Measurements from ENCODE around the gene B3GALNT2.

The B3GALNT2 gene

DNA sequence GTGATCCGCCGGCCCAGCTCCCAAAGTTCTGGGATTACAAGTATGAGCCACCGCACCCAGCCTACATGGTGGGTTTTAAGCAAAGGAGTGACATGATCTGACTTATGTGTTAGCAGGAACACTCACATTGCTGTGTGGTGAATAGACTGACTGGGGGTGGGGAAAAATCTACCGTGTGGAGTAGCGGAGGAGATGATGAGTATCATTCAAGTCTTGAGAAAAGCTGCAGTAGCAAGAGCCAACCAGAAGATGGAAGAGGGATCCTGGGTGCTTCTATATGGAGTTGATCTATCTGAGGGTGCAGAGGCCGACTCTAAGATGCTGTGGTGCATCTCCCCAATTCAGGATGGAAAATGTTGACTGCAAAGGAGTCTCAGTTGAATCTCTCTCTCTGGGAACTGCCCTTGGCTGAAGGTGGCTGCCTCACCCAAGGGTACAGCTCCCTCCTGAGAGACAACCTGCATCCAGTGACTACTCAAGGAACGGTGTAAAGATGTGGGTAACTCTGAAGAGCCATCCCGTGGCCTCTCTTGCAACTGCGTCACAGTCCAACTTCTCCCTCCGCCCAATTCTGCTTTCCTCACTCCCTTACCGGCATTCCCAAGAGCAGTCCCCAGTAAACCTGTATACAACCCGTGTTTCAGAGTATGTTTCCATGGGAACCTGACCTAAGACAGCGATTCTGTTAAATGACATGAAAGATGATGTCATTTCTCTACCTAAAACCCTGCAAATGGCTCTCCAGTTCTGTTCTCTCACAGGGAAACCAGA is 7.4 kb upstream of the B3GALNT2 start (continued):
- TF ChIP-seq WT1 (tag by site-specific recombination; IDR thresholded peaks at IDR 0.05) (no peak), ZNF423 (tag by site-specific recombination; IDR thresholded peaks at IDR 0.05) (no peak), ZNF777 (tag by site-specific recombination; IDR thresholded peaks at IDR 0.05; ENCODE audit: borderline replicate concordance) (no peak), RBAK (tag by site-specific recombination; IDR thresholded peaks at IDR 0.05) (no peak), ZSCAN30 (tag by site-specific recombination; IDR thresholded peaks at IDR 0.05) (no peak), ZNF560 (tag by site-specific recombination; IDR thresholded peaks at IDR 0.05; ENCODE audit: borderline replicate concordance) (no peak), ZNF221 (tag by site-specific recombination; IDR thresholded peaks at IDR 0.05; ENCODE audit: borderline replicate concordance) (no peak), ZBTB21 (tag by site-specific recombination; IDR thresholded peaks at IDR 0.05) (peak; percentile 79), ZNF2 (tag by site-specific recombination; IDR thresholded peaks at IDR 0.05) (peak; percentile 70; the same call in 1 of the 2 replicates), BCL11A (tag by site-specific recombination; IDR thresholded peaks at IDR 0.05; ENCODE audit: low read depth) (no peak), ZBTB48 (tag by site-specific recombination; IDR thresholded peaks at IDR 0.05) (peak; percentile 83), ZNF394 (tag by site-specific recombination; IDR thresholded peaks at IDR 0.05; ENCODE audit: borderline replicate concordance) (no peak)
- TF ChIP-seq, protein P1, sequence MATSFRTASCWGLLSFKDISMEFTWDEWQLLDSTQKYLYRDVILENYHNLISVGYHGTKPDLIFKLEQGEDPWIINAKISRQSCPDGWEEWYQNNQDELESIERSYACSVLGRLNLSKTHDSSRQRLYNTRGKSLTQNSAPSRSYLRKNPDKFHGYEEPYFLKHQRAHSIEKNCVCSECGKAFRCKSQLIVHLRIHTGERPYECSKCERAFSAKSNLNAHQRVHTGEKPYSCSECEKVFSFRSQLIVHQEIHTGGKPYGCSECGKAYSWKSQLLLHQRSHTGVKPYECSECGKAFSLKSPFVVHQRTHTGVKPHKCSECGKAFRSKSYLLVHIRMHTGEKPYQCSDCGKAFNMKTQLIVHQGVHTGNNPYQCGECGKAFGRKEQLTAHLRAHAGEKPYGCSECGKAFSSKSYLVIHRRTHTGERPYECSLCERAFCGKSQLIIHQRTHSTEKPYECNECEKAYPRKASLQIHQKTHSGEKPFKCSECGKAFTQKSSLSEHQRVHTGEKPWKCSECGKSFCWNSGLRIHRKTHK (tag by site-specific recombination; IDR thresholded peaks at IDR 0.05) = no peak
- TF ChIP-seq, protein P2, sequence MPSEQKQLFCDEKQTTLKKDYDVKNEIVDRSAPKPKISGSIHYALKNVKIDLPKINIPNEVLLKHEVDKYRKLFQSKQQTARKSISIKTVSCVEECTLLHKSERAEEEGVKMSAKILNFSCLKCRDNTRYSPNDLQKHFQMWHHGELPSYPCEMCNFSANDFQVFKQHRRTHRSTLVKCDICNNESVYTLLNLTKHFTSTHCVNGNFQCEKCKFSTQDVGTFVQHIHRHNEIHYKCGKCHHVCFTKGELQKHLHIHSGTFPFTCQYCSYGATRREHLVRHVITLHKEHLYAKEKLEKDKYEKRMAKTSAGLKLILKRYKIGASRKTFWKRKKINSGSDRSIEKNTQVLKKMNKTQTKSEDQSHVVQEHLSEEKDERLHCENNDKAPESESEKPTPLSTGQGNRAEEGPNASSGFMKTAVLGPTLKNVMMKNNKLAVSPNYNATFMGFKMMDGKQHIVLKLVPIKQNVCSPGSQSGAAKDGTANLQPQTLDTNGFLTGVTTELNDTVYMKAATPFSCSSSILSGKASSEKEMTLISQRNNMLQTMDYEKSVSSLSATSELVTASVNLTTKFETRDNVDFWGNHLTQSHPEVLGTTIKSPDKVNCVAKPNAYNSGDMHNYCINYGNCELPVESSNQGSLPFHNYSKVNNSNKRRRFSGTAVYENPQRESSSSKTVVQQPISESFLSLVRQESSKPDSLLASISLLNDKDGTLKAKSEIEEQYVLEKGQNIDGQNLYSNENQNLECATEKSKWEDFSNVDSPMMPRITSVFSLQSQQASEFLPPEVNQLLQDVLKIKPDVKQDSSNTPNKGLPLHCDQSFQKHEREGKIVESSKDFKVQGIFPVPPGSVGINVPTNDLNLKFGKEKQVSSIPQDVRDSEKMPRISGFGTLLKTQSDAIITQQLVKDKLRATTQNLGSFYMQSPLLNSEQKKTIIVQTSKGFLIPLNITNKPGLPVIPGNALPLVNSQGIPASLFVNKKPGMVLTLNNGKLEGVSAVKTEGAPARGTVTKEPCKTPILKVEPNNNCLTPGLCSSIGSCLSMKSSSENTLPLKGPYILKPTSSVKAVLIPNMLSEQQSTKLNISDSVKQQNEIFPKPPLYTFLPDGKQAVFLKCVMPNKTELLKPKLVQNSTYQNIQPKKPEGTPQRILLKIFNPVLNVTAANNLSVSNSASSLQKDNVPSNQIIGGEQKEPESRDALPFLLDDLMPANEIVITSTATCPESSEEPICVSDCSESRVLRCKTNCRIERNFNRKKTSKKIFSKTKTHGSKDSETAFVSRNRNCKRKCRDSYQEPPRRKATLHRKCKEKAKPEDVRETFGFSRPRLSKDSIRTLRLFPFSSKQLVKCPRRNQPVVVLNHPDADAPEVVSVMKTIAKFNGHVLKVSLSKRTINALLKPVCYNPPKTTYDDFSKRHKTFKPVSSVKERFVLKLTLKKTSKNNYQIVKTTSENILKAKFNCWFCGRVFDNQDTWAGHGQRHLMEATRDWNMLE (tag by site-specific recombination; conservative IDR thresholded peaks at IDR 0.05; ENCODE audit: low read depth) = no peak

DNA sequence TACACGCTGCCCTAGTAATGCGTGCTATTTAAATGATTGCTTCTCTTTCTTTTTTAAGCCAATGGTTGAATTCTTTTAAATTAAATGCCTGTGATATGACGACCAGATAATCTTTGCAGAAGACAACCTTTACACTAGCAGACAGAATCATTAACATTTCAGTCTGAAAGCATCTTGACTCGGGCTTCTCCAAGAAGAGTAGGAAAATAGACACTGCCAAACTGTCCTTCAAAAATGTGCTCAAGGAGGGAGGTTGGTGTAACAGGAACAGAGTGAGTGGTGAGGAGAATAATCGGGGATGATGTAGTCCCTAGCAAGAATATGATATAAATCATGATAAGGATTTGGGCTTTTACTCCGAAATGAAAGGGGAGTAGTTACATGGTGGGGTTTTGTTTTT is 6.6 kb upstream of the B3GALNT2 start:
- H3K4me1 ChIP-seq (ENCODE audit: control insufficient read depth, insufficient read depth, low read length) = no peaks in the 10 kb centered on the region
- TF ChIP-seq ZNF600 (tag by site-specific recombination; IDR thresholded peaks at IDR 0.05) = 0 out of 2 replicates have a peak, but pooled peaks have one; percentile 18
- TF ChIP-seq ZNF701 (tag by site-specific recombination; IDR thresholded peaks at IDR 0.05) = no peak
- TF ChIP-seq ZNF664 (tag by site-specific recombination; IDR thresholded peaks at IDR 0.05) = no peak
- no peak overlapping the region for H3K27ac ChIP-seq (ENCODE audit: extremely low read depth, low read depth, low read length)
- H3K9me3 ChIP-seq (ENCODE audit: control insufficient read depth, insufficient read depth, low read depth, low read length) = no peaks in the 10 kb centered on the region
- no peak overlapping the region for H3K4me3 ChIP-seq (ENCODE audit: low read depth, low read length)
- ChIA-PET CTCF (interaction anchor here (0.7 to 2.6 kb wide), 3 partner anchors 91 to 461 kb away, joined by 4 to 9 read pairs (median 7); no protein-coding TSS in a partner anchor), POLR2A (no interaction called here)
- no peaks in the 10 kb centered on the region for H3K36me3 ChIP-seq (ENCODE audit: control insufficient read depth in 2 of 2, insufficient read depth in 1 of 2, low read length in 2 of 2)

DNA sequence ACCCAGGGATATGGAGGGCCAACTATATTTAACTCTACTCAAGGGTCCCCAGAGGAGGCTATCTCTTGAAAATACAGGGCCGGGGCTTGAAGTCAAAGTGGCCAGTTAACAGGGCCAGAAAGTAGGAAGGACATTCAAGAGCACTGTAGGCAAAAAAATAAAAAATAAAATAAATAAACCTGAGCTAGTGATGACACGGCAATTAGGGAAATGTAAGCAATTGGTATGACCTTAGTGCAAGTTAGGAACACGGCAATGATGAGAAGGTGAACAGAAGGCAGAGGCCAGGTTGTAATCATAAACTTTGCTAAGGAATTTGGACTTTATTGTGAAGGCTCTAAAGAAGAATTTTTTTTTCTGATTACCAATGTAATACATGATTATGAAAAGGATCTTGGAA is 3.4 kb upstream of the B3GALNT2 start:
- Histone ChIP-seq H3K9me3 (ENCODE audit: control insufficient read depth, insufficient read depth, low read depth, low read length) (no peaks in the 10 kb centered on the region), H3K4me1 (ENCODE audit: control insufficient read depth, insufficient read depth, low read length) (no peaks in the 10 kb centered on the region), H3K27ac (ENCODE audit: extremely low read depth, low read depth, low read length) (no peak overlapping the region), H3K4me3 (ENCODE audit: low read depth, low read length) (no peak overlapping the region), H3K36me3 (ENCODE audit: control insufficient read depth in 2 of 2, insufficient read depth in 1 of 2, low read length in 2 of 2) (no peaks in the 10 kb centered on the region)
- ChIA-PET CTCF (interaction anchor here (0.5 to 1.3 kb wide), 2 partner anchors 223 to 336 kb away, joined by 3 read pairs; no protein-coding TSS in a partner anchor), POLR2A (no interaction called here)
- 0 out of 2 replicates have a peak, but pooled peaks have one; percentile 12 for TF ChIP-seq REPIN1 (tag by site-specific recombination; IDR thresholded peaks at IDR 0.05; ENCODE audit: low read depth)
- TF ChIP-seq SCRT1 (tag by site-specific recombination; IDR thresholded peaks at IDR 0.05; ENCODE audit: borderline replicate concordance) = no peak
- TF ChIP-seq, protein P3, sequence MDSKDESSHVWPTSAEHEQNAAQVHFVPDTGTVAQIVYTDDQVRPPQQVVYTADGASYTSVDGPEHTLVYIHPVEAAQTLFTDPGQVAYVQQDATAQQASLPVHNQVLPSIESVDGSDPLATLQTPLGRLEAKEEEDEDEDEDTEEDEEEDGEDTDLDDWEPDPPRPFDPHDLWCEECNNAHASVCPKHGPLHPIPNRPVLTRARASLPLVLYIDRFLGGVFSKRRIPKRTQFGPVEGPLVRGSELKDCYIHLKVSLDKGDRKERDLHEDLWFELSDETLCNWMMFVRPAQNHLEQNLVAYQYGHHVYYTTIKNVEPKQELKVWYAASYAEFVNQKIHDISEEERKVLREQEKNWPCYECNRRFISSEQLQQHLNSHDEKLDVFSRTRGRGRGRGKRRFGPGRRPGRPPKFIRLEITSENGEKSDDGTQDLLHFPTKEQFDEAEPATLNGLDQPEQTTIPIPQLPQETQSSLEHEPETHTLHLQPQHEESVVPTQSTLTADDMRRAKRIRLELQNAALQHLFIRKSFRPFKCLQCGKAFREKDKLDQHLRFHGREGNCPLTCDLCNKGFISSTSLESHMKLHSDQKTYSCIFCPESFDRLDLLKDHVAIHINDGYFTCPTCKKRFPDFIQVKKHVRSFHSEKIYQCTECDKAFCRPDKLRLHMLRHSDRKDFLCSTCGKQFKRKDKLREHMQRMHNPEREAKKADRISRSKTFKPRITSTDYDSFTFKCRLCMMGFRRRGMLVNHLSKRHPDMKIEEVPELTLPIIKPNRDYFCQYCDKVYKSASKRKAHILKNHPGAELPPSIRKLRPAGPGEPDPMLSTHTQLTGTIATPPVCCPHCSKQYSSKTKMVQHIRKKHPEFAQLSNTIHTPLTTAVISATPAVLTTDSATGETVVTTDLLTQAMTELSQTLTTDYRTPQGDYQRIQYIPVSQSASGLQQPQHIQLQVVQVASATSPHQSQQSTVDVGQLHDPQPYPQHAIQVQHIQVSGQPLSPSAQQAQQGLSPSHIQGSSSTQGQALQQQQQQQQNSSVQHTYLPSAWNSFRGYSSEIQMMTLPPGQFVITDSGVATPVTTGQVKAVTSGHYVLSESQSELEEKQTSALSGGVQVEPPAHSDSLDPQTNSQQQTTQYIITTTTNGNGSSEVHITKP (tag by site-specific recombination; IDR thresholded peaks at IDR 0.05) = peak; percentile 52
